Muscle of arm (tissue), 14 donors: ENCODE results near the gene RXFP4. TPM values are rescaled to one million over a fixed set of nuclear protein-coding genes. Genes with fewer than 3 reads are reported as not detected.
"Not testable (repeated sequence)": the region's sequence is repeated elsewhere in the genome, so short reads cannot be mapped to it uniquely, and the experiment has no call there.

Source experiments
- DNase-seq: peaks from one replicate; pipeline ENCODE4 v3.0.0-alpha.2; 2013
- long read RNA-seq, 11 donors: transcript quantifications; one replicate each; lab custom pipeline, GENCODE V29; 2026
- polyA plus RNA-seq, 12 donors: library from polyadenylated mRNA; unstranded; fragments of 120-200 nt; gene quantifications; one replicate each; pipeline ENCODE4 v1.2.1, GENCODE V29; 2013; ENCODE audit not compliant: insufficient read length in 12 of 12

The RXFP4 gene
- under 1 TPM in 7 of 12 donors, not detected in 5; 0.12 to 0.62 (median 0.20) TPM for polyA plus RNA-seq
- long read RNA-seq, donor 1, transcript RXFP4-201 (1 exons, 1,240 nt) = major isoform, 7 of 7 reads
- long read RNA-seq, donor 1, partial matches to known transcripts = 0 of 7 reads
- long read RNA-seq, donor 1, other reads (novel, unspliced or antisense) = 0 of 7 reads
- long read RNA-seq, donor 2, partial matches to known transcripts = 0 of 1 reads
- long read RNA-seq, donor 2, other reads (novel, unspliced or antisense) = 0 of 1 reads
- long read RNA-seq, donor 3 = 0 reads
- long read RNA-seq, donor 4 = 0 reads
- long read RNA-seq, donor 5 = 0 reads
- long read RNA-seq, donor 6 = 0 reads
- long read RNA-seq, donor 7 = 0 reads
- long read RNA-seq, donor 8 = 0 reads
- long read RNA-seq, donor 9 = 0 reads
- long read RNA-seq, donor 10 = 0 reads
- long read RNA-seq, donor 11, partial matches to known transcripts = 0 of 1 reads
- long read RNA-seq, donor 11, other reads (novel, unspliced or antisense) = 0 of 1 reads

GRCh38 chr1:155940993-155941844 is at the start of gene RXFP4:
Gene RXFP4, plus strand, starts transcription at chr1:155941638. Its CDS starts 72 bp downstream, at chr1:155941710.
- DNase-seq = no peak

- DNase-seq = no peak
Measured at GRCh38 chr1:155892796-155893195, 48.6 kb upstream of the RXFP4 start.

GRCh38 chr1:155893389-155894142 is 47.9 kb upstream of the RXFP4 start:
- DNase-seq = peak; percentile 51

GRCh38 chr1:155895617-155896016 is 45.8 kb upstream of the RXFP4 start:
- not testable (repeated sequence) for DNase-seq

- not testable (repeated sequence) for DNase-seq
Measured at GRCh38 chr1:155896476-155896875, 45.0 kb upstream of the RXFP4 start.

- no peak for DNase-seq
Measured at GRCh38 chr1:155897746-155898145, 43.7 kb upstream of the RXFP4 start.

- DNase-seq = no peak
Measured at GRCh38 chr1:155898888-155899287, 42.5 kb upstream of the RXFP4 start.

- DNase-seq = no peak
Measured at GRCh38 chr1:155899683-155900082, 41.8 kb upstream of the RXFP4 start.

GRCh38 chr1:155900161-155900560 is 41.3 kb upstream of the RXFP4 start:
- DNase-seq = no peak

GRCh38 chr1:155904261-155904660 is 37.2 kb upstream of the RXFP4 start:
- DNase-seq = no peak

- no peak for DNase-seq
Measured at GRCh38 chr1:155909894-155910293, 31.5 kb upstream of the RXFP4 start.

GRCh38 chr1:155910621-155911121 is 30.8 kb upstream of the RXFP4 start:
- no peak for DNase-seq

- DNase-seq = peak; percentile 89
Measured at GRCh38 chr1:155911156-155912055, 30.0 kb upstream of the RXFP4 start, which contains the start of gene RIT1. Gene RIT1, minus strand, starts transcription at chr1:155911349. Its CDS starts 588 bp downstream, at chr1:155910761.

GRCh38 chr1:155912056-155912536 is 29.3 kb upstream of the RXFP4 start:
- DNase-seq = no peak

GRCh38 chr1:155913969-155914757 is 27.3 kb upstream of the RXFP4 start:
- no peak for DNase-seq

- no peak for DNase-seq
Measured at GRCh38 chr1:155918660-155919059, 22.8 kb upstream of the RXFP4 start.

- DNase-seq = no peak
Measured at GRCh38 chr1:155919801-155920200, 21.6 kb upstream of the RXFP4 start.

- no peak for DNase-seq
Measured at GRCh38 chr1:155920717-155921116, 20.7 kb upstream of the RXFP4 start.

- no peak for DNase-seq
Measured at GRCh38 chr1:155925506-155925905, 15.9 kb upstream of the RXFP4 start.
